Smooth muscle cell (in vitro differentiated cells): Measurements from ENCODE around the gene EPAS1. TPM values are rescaled to one million over a fixed set of nuclear protein-coding genes. Genes with fewer than 3 reads are reported as not detected.

ENCODE experiments used
- DNase-seq: peaks from one replicate; lab custom pipeline; 2025; ENCODE audit not compliant: unreplicated experiment; lab: John Stamatoyannopoulos, UW
- H2AFZ ChIP-seq: fragments of 200-600 bp; sonication (generic); 2 replicates; pipeline ENCODE4 v1.6.0; 2016; ENCODE audit warnings: antibody characterized with exemption, low read depth, mild to moderate bottlenecking
- H3F3A ChIP-seq: fragments of 200-600 bp; sonication (generic); 2 replicates; pipeline ENCODE4 v1.6.0; 2017; ENCODE audit warnings: antibody characterized with exemption, low read depth
- H3K27ac ChIP-seq: fragments of 200-600 bp; sonication (generic); 2 replicates; pipeline ENCODE4 v1.5.1; 2016; ENCODE audit warnings: low read depth, mild to moderate bottlenecking
- H3K27me3 ChIP-seq: fragments of 200-600 bp; sonication (generic); 2 replicates; pipeline ENCODE4 v1.6.1; 2016; ENCODE audit warnings: low read depth, mild to moderate bottlenecking
- H3K36me3 ChIP-seq: fragments of 200-600 bp; sonication (generic); 2 replicates; pipeline ENCODE4 v1.5.1; 2016; ENCODE audit warnings: low read depth
- H3K4me1 ChIP-seq: fragments of 200-600 bp; sonication (generic); 2 replicates; pipeline ENCODE4 v1.5.1; 2016; ENCODE audit warnings: low read depth
- H3K4me2 ChIP-seq: fragments of 200-600 bp; sonication (generic); 2 replicates; pipeline ENCODE4 v1.6.0; 2016; ENCODE audit warnings: mild to moderate bottlenecking
- H3K4me3 ChIP-seq: fragments of 200-600 bp; sonication (generic); 2 replicates; pipeline ENCODE4 v1.5.1; 2016; ENCODE audit warnings: mild to moderate bottlenecking
- H3K79me2 ChIP-seq: fragments of 200-600 bp; sonication (generic); 2 replicates; pipeline ENCODE4 v1.6.0; 2016; ENCODE audit warnings: low read depth, mild to moderate bottlenecking
- H3K9ac ChIP-seq: fragments of 200-600 bp; sonication (generic); 2 replicates; pipeline ENCODE4 v1.6.0; 2016; ENCODE audit warnings: low read depth
- H3K9me3 ChIP-seq: fragments of 200-600 bp; sonication (generic); replicated peaks from 2 replicates; pipeline ENCODE4 v1.5.1; 2016; ENCODE audit warnings: low read depth
- H4K20me1 ChIP-seq: fragments of 200-600 bp; sonication (generic); 2 replicates; pipeline ENCODE4 v1.6.0; 2016; ENCODE audit warnings: low read depth
- CTCF ChIP-seq: fragments of 200-600 bp; sonication (generic); IDR thresholded peaks from 2 replicates; pipeline ENCODE4 v1.5.1; 2017; ENCODE audit warnings: borderline replicate concordance, mild to moderate bottlenecking, antibody characterized with exemption; ENCODE audit not compliant: insufficient read depth, poor library complexity, severe bottlenecking
- WGBS: methylation state at CpG from one replicate; pipeline ENCODE4 v1.1.7; 2016; ENCODE audit warnings: low lambda C conversion rate; 5-methylcytosine and 5-hydroxymethylcytosine counted together
- polyA plus RNA-seq: library from polyadenylated mRNA; unstranded; fragments of >200 nt; fragmentation: Nextera tagmentation; extraction: Ambion mirVana; gene quantifications from 2 replicates; pipeline ENCODE4 v1.2.1, GENCODE V29; 2016
- total RNA-seq: library from RNA; depleted of rRNA; stranded (reverse); fragments of >200 nt; gene quantifications from 2 replicates; pipeline ENCODE4 v1.2.3, GENCODE V29; 2014

Gene EPAS1
- total and polyA plus RNA-seq, 2 experiments from 2014 or later, result 31.7 to 91.6 TPM

DNA sequence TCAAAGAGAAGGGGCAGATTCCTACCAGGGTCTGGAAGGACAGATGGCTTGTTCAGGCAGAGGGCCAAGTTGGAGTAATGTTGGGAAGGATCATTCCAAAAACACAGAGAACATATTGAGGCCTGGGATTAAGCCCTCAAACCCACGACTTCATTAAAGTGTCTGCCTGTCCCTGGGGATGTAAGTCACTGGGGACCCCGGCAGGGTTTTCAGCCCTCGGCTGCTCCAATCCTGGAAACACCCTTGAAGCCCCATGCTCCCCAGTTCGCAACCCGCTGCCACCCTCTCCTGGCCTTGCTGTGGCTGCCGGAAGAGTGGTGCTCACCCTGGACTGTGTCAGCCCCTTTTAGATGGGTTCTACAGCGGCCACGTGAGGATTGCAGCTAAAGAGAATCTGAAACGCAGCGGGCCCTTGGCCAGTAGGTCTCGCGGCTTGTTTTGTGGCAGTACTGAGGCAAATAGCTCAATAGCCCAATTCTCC, 79.9 kb downstream of the EPAS1 start:
- H3K36me3 ChIP-seq, result peaks cover 13% of the 10 kb centered on the region
- no peaks in the 10 kb centered on the region for H3K27me3 ChIP-seq
- DNase-seq, result no peak
- H3K4me1 ChIP-seq, result no peaks in the 10 kb centered on the region
- H2AFZ ChIP-seq, result no peak overlapping the region
- no peak for TF ChIP-seq CTCF
- H3K4me3 ChIP-seq, result no peak overlapping the region
- no peaks in the 10 kb centered on the region for H3F3A ChIP-seq
- H3K9me3 ChIP-seq, result no peaks in the 10 kb centered on the region
- H4K20me1 ChIP-seq, result peaks cover 9% of the 10 kb centered on the region
- H3K4me2 ChIP-seq, result no peak overlapping the region
- WGBS, result 82% methylated on average over 12 of the region's 12 CpGs
- no peak overlapping the region for H3K27ac ChIP-seq
- H3K9ac ChIP-seq, result no peak overlapping the region
- no peaks in the 10 kb centered on the region for H3K79me2 ChIP-seq

- WGBS, result 96% methylated on average over 16 of the region's 16 CpGs
- no peak overlapping the region for H3K27ac ChIP-seq
- H3K27me3 ChIP-seq, result no peaks in the 10 kb centered on the region
- H3K4me1 ChIP-seq, result no peaks in the 10 kb centered on the region
- H3F3A ChIP-seq, result no peaks in the 10 kb centered on the region
- H3K9ac ChIP-seq, result no peak overlapping the region
- H3K36me3 ChIP-seq, result peaks cover 9% of the 10 kb centered on the region
- no peak for TF ChIP-seq CTCF
- DNase-seq, result no peak
- no peaks in the 10 kb centered on the region for H3K79me2 ChIP-seq
- H3K9me3 ChIP-seq, result no peaks in the 10 kb centered on the region
- H3K4me2 ChIP-seq, result no peak overlapping the region
- no peak overlapping the region for H2AFZ ChIP-seq
- H3K4me3 ChIP-seq, result no peak overlapping the region
- peaks cover 6% of the 10 kb centered on the region for H4K20me1 ChIP-seq
These were observed 80.7 kb downstream of the EPAS1 start for GRCh38 chr2:46377666-46378560.

GRCh38 chr2:46378616-46379015, 81.4 kb downstream of the EPAS1 start:
- Histone ChIP-seq H3K4me2 (no peak overlapping the region), H3K4me1 (no peaks in the 10 kb centered on the region), H3K9ac (no peak overlapping the region), H3K36me3 (peaks cover 3% of the 10 kb centered on the region), H3K4me3 (no peak overlapping the region), H3K9me3 (no peaks in the 10 kb centered on the region), H3K79me2 (no peaks in the 10 kb centered on the region), H3K27me3 (no peaks in the 10 kb centered on the region), H2AFZ (no peak overlapping the region), H4K20me1 (peaks cover 3% of the 10 kb centered on the region), H3K27ac (no peak overlapping the region), H3F3A (no peaks in the 10 kb centered on the region)
- no peak for DNase-seq
- WGBS, result 86% methylated on average over 3 of the region's 3 CpGs
- TF ChIP-seq CTCF, result no peak
